Ascending aorta (tissue), 2 donors: ENCODE measurements around the gene BFSP2. TPM values are rescaled to one million over a fixed set of nuclear protein-coding genes. Genes with fewer than 3 reads are reported as not detected.

ENCODE experiments used
- DNase-seq, 2 donors: peaks; one replicate each; pipeline ENCODE4 v3.0.0-alpha.2; 2019; ENCODE audit warnings: low spot score in 2 of 2
- H3K27ac ChIP-seq, 2 donors: fragments of 200-600 bp; sonication (generic); one replicate each; pipeline ENCODE4 v1.5.1; 2016 to 2017; ENCODE audit warnings: mild to moderate bottlenecking in 1 of 2
- H3K27me3 ChIP-seq: fragments of 200-600 bp; sonication (generic); one replicate; pipeline ENCODE4 v1.5.1; 2017
- H3K36me3 ChIP-seq, 2 donors: fragments of 200-600 bp; sonication (generic); one replicate each; pipeline ENCODE4 v1.5.1; 2016
- H3K4me1 ChIP-seq, 2 donors: fragments of 200-600 bp; sonication (generic); one replicate each; pipeline ENCODE4 v1.5.1; 2016 to 2017; ENCODE audit warnings: mild to moderate bottlenecking in 1 of 2
- H3K4me3 ChIP-seq, 2 donors: fragments of 200-600 bp; sonication (generic); one replicate each; pipeline ENCODE4 v1.5.1; 2016 to 2017; ENCODE audit warnings: mild to moderate bottlenecking in 1 of 2
- H3K9me3 ChIP-seq, 2 donors: fragments of 200-600 bp; sonication (generic); one replicate each; pipeline ENCODE4 v1.5.1; 2016
- intact Hi-C: fragments of 100-400 bp; cut with DNase I; formaldehyde crosslinking; loops from one replicate; pipeline ENCODE4 v1.15.1; 2023
- total RNA-seq: library from RNA; depleted of rRNA; stranded (reverse); fragments of >200 nt; gene quantifications from one replicate; pipeline ENCODE4 v1.1.0, GENCODE V29; 2016
- TF ChIP-seq, protein P1 (sequence below), 3 experiments: fragments of 200-600 bp in 2 of 3; fragments of 450-650 bp in 1 of 3; sonication (generic) in 2 of 3; IDR thresholded peaks; one replicate each; pipeline ENCODE4 v1.5.1; 2016 to 2019; ENCODE audit warnings: antibody characterized with exemption in 3 of 3, mild to moderate bottlenecking in 1 of 3, moderate library complexity in 1 of 3

BFSP2 gene
- total RNA-seq, 1 donor from 2014 or later, result not detected

DNA sequence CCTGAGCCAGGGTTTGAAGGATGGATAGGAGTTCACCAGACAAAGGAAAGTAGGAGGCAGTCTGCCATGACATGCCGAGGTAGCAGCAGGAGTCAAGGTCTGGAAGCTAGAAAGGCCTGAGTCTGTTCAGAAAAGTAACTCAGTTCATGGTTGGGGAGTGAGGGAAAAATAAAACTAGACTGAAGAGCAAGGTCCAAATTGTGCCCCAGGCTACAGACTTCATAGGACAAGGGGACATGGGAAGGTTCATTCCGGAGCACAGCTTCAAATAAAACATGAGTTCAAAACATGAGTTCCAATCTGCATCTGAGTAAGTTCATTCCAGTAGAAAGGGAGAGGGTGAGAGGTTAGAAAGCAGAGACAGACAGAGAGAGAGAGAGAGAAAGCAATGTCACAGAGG is 39.7 kb downstream of the BFSP2 start:
- no peaks in the 10 kb centered on the region for H3K36me3 ChIP-seq
- H3K27ac ChIP-seq, result no peak overlapping the region
- intact Hi-C loops, result no loop called here
- TF ChIP-seq, protein P1, sequence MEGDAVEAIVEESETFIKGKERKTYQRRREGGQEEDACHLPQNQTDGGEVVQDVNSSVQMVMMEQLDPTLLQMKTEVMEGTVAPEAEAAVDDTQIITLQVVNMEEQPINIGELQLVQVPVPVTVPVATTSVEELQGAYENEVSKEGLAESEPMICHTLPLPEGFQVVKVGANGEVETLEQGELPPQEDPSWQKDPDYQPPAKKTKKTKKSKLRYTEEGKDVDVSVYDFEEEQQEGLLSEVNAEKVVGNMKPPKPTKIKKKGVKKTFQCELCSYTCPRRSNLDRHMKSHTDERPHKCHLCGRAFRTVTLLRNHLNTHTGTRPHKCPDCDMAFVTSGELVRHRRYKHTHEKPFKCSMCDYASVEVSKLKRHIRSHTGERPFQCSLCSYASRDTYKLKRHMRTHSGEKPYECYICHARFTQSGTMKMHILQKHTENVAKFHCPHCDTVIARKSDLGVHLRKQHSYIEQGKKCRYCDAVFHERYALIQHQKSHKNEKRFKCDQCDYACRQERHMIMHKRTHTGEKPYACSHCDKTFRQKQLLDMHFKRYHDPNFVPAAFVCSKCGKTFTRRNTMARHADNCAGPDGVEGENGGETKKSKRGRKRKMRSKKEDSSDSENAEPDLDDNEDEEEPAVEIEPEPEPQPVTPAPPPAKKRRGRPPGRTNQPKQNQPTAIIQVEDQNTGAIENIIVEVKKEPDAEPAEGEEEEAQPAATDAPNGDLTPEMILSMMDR (IDR thresholded peaks at IDR 0.05), result no peak
- H3K9me3 ChIP-seq, result no peaks in the 10 kb centered on the region
- H3K4me3 ChIP-seq, result no peak overlapping the region
- no peaks in the 10 kb centered on the region for H3K4me1 ChIP-seq
- no peaks in the 10 kb centered on the region for H3K27me3 ChIP-seq
- no peak for DNase-seq

- H3K27me3 ChIP-seq, result no peaks in the 10 kb centered on the region
- no peak for DNase-seq
- intact Hi-C loops, result no loop called here
- no peak overlapping the region for H3K27ac ChIP-seq
- H3K9me3 ChIP-seq, result no peaks in the 10 kb centered on the region
- no peaks in the 10 kb centered on the region for H3K36me3 ChIP-seq
- no peak overlapping the region for H3K4me3 ChIP-seq
- TF ChIP-seq, protein P1 (IDR thresholded peaks at IDR 0.05), result no peak
- no peaks in the 10 kb centered on the region for H3K4me1 ChIP-seq
Measured at GRCh38 chr3:133440652-133441051, 40.8 kb downstream of the BFSP2 start.

GRCh38 chr3:133441867-133442270 is 42.0 kb downstream of the BFSP2 start:
- H3K4me3 ChIP-seq, result no peak overlapping the region
- H3K4me1 ChIP-seq, result no peaks in the 10 kb centered on the region
- TF ChIP-seq, protein P1 (IDR thresholded peaks at IDR 0.05), result no peak
- no peaks in the 10 kb centered on the region for H3K9me3 ChIP-seq
- DNase-seq, result no peak
- H3K27me3 ChIP-seq, result no peaks in the 10 kb centered on the region
- intact Hi-C loops, result no loop called here
- H3K27ac ChIP-seq, result no peak overlapping the region
- no peaks in the 10 kb centered on the region for H3K36me3 ChIP-seq

- no peaks in the 10 kb centered on the region for H3K9me3 ChIP-seq
- H3K27me3 ChIP-seq, result no peaks in the 10 kb centered on the region
- H3K36me3 ChIP-seq, result no peaks in the 10 kb centered on the region
- no peak overlapping the region for H3K27ac ChIP-seq
- no peak overlapping the region for H3K4me3 ChIP-seq
- DNase-seq, result no peak
- intact Hi-C loops, result no loop called here
- H3K4me1 ChIP-seq, result no peaks in the 10 kb centered on the region
- TF ChIP-seq, protein P1 (IDR thresholded peaks at IDR 0.05), result no peak
Measured at GRCh38 chr3:133442518-133442917, 42.7 kb downstream of the BFSP2 start.

- intact Hi-C loops, result no loop called here
- no peak for DNase-seq
- Histone ChIP-seq H3K4me1 (no peaks in the 10 kb centered on the region), H3K27me3 (no peaks in the 10 kb centered on the region), H3K9me3 (no peaks in the 10 kb centered on the region), H3K27ac (no peak overlapping the region), H3K36me3 (no peaks in the 10 kb centered on the region), H3K4me3 (no peak overlapping the region)
- TF ChIP-seq, protein P1 (IDR thresholded peaks at IDR 0.05), result no peak
Measured at GRCh38 chr3:133443649-133444422, 44.0 kb downstream of the BFSP2 start.
